ENCODE data around the gene BCAR1.

GRCh38 chr16:75204410-75204758 is 47.0 kb downstream of the BCAR1 start:
- TF ChIP-seq CTCF (IDR thresholded peaks at IDR 0.05) (no peak), ZFX (IDR thresholded peaks at IDR 0.05; ENCODE audit: borderline replicate concordance) (no peak)

All from 22Rv1 (cell line).